Endometrium (tissue), 2 donors: ENCODE results near the gene KATNAL1.
"Not testable (repeated sequence)": the region's sequence is repeated elsewhere in the genome, so short reads cannot be mapped to it uniquely, and the experiment has no call there.

Experiments used
- FAIRE-seq: peaks from 2 replicates; lab custom pipeline; 2012; peaks lifted over from hg19 to GRCh38; lab: Jason Lieb, UNC
- donor health status: control.
- donor health status: control.

KATNAL1 gene

GRCh38 chr13:30292325-30292724, 15.0 kb downstream of the KATNAL1 start:
- FAIRE-seq = no peak

- no peak for FAIRE-seq
Observed at GRCh38 chr13:30290812-30291436, 16.4 kb downstream of the KATNAL1 start.

GRCh38 chr13:30289533-30289932, 17.8 kb downstream of the KATNAL1 start:
- FAIRE-seq = no peak

GRCh38 chr13:30286059-30286458, 21.3 kb downstream of the KATNAL1 start:
- FAIRE-seq = not testable (repeated sequence)

GRCh38 chr13:30276178-30276577, 31.2 kb downstream of the KATNAL1 start:
- FAIRE-seq = no peak

- no peak for FAIRE-seq
Observed at GRCh38 chr13:30274083-30274482, 33.3 kb downstream of the KATNAL1 start.

GRCh38 chr13:30270035-30270434, 37.3 kb downstream of the KATNAL1 start:
- FAIRE-seq = not testable (repeated sequence)

- FAIRE-seq = no peak
Observed at GRCh38 chr13:30268673-30269072, 38.7 kb downstream of the KATNAL1 start.

- no peak for FAIRE-seq
Observed at GRCh38 chr13:30266756-30267155, 40.6 kb downstream of the KATNAL1 start.

- not testable (repeated sequence) for FAIRE-seq
Observed at GRCh38 chr13:30259149-30259733, 48.1 kb downstream of the KATNAL1 start.

GRCh38 chr13:30257468-30258099, 49.8 kb downstream of the KATNAL1 start:
- FAIRE-seq = no peak

GRCh38 chr13:30256713-30257467, 50.5 kb downstream of the KATNAL1 start:
- FAIRE-seq = no peak

GRCh38 chr13:30255696-30256095, 51.7 kb downstream of the KATNAL1 start:
- FAIRE-seq = peak; percentile 81

GRCh38 chr13:30253830-30254229, 53.5 kb downstream of the KATNAL1 start:
- no peak for FAIRE-seq

- no peak for FAIRE-seq
Observed at GRCh38 chr13:30247406-30247805, 59.9 kb downstream of the KATNAL1 start.

- FAIRE-seq = no peak
Observed at GRCh38 chr13:30241532-30241931, 65.8 kb downstream of the KATNAL1 start.

- FAIRE-seq = no peak
Observed at GRCh38 chr13:30240608-30241007, 66.7 kb downstream of the KATNAL1 start.

GRCh38 chr13:30235216-30235615, 72.1 kb downstream of the KATNAL1 start:
- FAIRE-seq = no peak

GRCh38 chr13:30234619-30235162, 72.7 kb downstream of the KATNAL1 start:
- no peak for FAIRE-seq

- no peak for FAIRE-seq
Observed at GRCh38 chr13:30224732-30225131, 82.6 kb downstream of the KATNAL1 start.

GRCh38 chr13:30222254-30222653, 85.1 kb downstream of the KATNAL1 start:
- FAIRE-seq = no peak

- no peak for FAIRE-seq
Observed at GRCh38 chr13:30216111-30216510, 91.2 kb downstream of the KATNAL1 start.

- FAIRE-seq = no peak
Observed at GRCh38 chr13:30212256-30212655, 95.1 kb downstream of the KATNAL1 start.
